ENCODE measurements around the gene TBX1.

- no peak for TF ChIP-seq CTCF (optimal IDR thresholded peaks at IDR 0.05 in 1 of 3, IDR thresholded peaks at IDR 0.05 in 1 of 3, conservative IDR thresholded peaks at IDR 0.05 in 1 of 3; ENCODE audit: extremely low read depth in 1 of 3, insufficient read depth in 2 of 3, low read length in 3 of 3)
- TF ChIP-seq EZH2 (IDR thresholded peaks at IDR 0.05; ENCODE audit: low read length): no peak
Observed at GRCh38 chr22:19741053-19741452, 19.5 kb upstream of the TBX1 start.

All from keratinocyte (primary cell).